ENCODE results near the gene B4GALT6.

B4GALT6 gene

GRCh38 chr18:31659576-31660177 lies 24.7 kb downstream of the B4GALT6 start:
- DNase-seq (ENCODE audit: low read depth, low spot score) = no peak

DNA sequence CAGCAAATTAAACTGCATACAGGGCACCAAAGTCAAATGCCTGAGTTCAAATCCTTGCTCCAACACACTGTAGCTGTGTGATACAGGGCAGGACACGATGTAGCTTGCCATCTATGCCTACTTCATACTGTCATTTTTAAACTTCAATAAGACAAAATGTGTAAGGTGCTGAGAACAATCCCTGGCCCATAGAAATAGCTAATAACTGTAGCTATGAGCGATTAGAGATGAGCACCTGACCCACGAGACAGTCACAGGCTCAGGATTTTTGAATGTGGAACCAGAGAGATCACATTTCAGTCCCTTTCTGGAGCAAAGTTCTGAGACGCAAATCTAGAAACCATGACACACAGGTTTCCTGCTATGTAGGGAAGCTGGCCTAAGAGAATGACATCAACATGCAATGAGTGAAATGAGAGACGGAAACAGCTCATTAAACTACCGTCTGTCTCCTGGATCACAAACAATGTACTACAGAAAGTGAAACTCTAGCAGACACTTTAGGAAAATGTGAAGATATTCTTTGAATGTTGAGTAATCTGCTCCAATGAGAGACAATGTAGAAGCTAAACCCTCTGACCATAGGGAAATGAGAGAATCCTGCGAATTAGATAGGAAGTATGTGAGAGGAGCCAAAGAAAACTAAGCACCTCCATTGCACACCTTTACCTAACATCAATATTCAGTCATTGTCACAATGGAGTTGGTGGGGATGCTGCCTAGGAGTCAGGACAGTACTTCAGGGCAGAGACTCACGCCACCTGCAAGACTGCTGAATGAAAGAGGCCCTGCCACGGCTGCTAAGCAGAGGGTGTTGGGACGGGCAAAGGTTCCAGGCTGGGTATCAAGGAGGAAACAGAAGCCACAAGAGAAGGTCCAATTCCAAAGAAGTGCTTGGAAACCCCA lies 25.5 kb downstream of the B4GALT6 start:
- no peak for DNase-seq (ENCODE audit: low read depth, low spot score)

DNA sequence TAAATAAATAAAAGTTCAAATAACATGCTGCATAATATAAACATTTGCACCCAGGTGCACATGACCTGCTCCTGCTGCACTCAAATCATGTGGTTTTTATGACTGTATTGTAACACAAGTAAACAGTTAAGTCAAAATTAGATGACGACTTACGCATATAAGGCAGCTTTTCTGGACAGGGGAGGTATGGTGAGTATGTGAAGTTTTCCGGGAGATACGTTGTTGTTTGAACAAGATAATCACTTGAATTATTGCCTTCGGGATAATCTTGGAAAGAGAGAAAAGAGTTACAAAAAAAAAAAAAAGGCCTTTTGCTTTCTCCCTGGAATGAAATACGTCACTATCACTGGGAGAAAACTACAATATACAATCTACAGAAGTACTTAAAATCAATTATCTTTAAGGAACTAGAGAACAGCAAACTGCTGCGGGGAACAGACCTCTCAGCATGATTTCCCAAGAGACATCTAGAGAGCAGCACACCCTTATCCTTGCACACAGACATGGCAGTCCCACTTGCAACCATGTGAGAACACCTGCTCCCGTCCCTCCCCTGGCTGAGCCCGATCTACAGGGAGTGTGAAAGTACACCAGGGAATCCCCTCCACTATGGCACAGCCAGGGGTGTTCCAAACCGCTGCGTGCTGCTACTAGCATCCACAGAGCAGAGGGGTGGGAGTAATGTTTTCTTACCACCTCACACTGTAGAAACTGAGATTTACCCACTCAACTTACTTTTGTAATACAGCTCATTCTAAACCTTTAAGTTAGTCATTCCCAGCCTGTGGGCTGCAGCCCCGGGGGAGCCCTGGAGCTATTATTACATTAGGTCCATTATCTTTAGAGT lies 26.3 kb downstream of the B4GALT6 start:
- DNase-seq (ENCODE audit: low read depth, low spot score) = no peak

GRCh38 chr18:31656754-31657153 lies 27.6 kb downstream of the B4GALT6 start:
- no peak for DNase-seq (ENCODE audit: low read depth, low spot score)

DNA sequence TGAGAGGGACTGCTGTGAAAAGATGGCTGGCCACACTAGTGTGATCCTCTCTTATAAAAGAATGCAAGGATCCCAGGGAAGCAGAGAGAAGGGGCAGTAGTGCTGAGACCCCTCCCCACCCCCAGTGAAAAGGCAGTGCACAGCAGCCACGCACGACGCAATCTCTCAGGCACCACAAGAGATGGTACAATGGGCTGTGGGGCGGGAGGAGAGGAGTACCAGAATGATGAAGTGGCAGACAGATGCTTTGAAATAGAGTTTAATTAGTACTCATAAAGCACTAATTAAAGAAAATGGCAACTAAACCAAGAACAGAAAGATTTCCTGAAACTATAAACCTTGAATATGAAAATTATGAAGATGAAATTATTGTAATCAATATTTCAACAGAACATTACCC lies 29.0 kb downstream of the B4GALT6 start:
- no peak for DNase-seq (ENCODE audit: low read depth, low spot score)

DNA sequence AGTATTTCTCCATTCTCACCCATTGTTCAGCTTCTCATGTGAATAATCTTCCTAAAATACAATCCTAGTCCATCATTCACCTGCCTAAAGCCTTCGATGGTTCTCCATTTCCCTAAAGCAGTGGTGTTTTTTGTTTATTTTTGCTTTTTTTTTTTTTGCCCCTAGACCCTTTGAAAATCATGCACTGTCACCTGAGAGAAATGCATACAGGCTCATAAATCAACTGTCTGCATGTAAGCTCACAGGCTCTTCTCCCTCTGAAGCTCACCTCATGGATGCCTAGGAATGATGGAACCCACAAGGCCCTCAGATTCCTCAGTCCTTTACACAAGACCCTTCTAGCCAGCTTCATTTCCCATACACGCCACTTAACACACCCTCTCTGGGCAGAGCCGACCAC lies 31.5 kb downstream of the B4GALT6 start:
- DNase-seq (ENCODE audit: low read depth, low spot score) = no peak

- no peak for DNase-seq (ENCODE audit: low read depth, low spot score)
These were observed 32.0 kb downstream of the B4GALT6 start for GRCh38 chr18:31652357-31652756.

- DNase-seq (ENCODE audit: low read depth, low spot score) = no peak
These were observed 33.0 kb downstream of the B4GALT6 start for GRCh38 chr18:31651369-31651768.

GRCh38 chr18:31649978-31650719 lies 34.2 kb downstream of the B4GALT6 start:
- DNase-seq (ENCODE audit: low read depth, low spot score) = no peak

- DNase-seq (ENCODE audit: low read depth, low spot score) = no peak
These were observed 34.9 kb downstream of the B4GALT6 start for GRCh38 chr18:31649449-31649848.

- DNase-seq (ENCODE audit: low read depth, low spot score) = no peak
These were observed 35.4 kb downstream of the B4GALT6 start for GRCh38 chr18:31648966-31649429.

GRCh38 chr18:31648458-31648857 lies 35.9 kb downstream of the B4GALT6 start:
- no peak for DNase-seq (ENCODE audit: low read depth, low spot score)

GRCh38 chr18:31647127-31647753 lies 37.1 kb downstream of the B4GALT6 start:
- DNase-seq (ENCODE audit: low read depth, low spot score) = no peak

GRCh38 chr18:31646332-31647126 lies 37.9 kb downstream of the B4GALT6 start:
- no peak for DNase-seq (ENCODE audit: low read depth, low spot score)

GRCh38 chr18:31645411-31645810 lies 39.0 kb downstream of the B4GALT6 start:
- DNase-seq (ENCODE audit: low read depth, low spot score) = no peak

DNA sequence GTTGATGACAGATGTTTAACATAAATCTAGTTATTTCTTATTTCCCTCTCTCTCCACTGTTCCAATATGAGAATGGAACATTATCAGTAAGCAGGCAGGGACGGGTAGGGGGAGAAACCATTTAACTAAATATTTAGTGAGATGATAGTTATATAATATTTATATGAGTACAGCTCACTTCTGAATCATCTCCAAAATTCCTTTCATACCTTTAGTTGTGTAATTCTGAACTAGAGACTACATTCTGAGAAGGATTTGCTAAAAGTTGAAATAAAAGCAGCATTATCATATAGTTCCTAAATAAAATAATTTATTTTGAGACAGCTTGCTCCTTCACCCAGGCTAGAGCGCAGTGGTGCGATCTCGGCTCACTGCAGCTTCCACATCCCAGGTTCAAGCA lies 41.4 kb downstream of the B4GALT6 start:
- no peak for DNase-seq (ENCODE audit: low read depth, low spot score)

DNA sequence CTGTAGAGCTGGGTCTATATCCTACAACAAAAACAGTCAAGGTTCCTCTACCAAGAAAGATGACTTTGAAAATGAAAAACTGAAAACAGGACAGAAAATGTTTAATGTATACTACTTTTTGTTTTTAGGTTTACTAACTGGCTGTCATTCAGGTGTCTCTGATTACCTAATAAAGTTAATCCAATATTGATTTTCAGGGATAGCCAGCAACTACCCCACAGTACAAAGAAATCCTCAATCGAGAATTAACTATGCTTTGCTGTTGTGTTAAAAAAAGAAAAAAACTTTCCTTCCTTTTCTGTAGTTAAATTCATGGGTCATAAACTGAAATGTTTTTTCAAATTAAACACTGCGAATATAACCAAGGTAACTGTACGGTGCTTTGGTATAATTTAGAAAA lies 46.9 kb downstream of the B4GALT6 start:
- DNase-seq (ENCODE audit: low read depth, low spot score) = no peak

- DNase-seq (ENCODE audit: low read depth, low spot score) = no peak
These were observed 48.0 kb downstream of the B4GALT6 start for GRCh38 chr18:31636387-31636786.

DNA sequence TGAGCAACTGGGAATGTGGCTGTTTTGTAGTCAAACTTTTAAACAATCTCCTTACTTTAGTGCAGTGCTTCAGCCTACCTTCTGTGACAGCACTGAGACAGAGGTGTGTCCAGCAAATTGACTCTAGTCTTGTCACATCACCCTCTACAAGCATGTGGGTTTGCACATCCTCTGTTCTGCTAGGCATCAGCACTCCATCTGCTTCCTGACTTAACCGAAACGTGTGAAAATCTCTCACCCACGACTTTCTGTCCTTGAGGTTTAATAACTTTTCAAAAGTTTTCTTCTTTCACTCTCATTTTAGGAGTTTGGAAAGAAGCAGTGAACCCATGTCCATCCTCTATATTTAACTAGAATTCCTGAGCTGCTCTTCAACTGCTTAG lies 50.1 kb downstream of the B4GALT6 start:
- no peak for DNase-seq (ENCODE audit: low read depth, low spot score)

Data from iPS DF 19.7 (cell line).